ENCODE data around the gene KATNAL1.
A peak's percentile ranks its signal among the peaks of the same experiment; 100 is the strongest.

KATNAL1 gene

GRCh38 chr13:30164146-30164545 is 143.2 kb downstream of the KATNAL1 start:
- TF ChIP-seq CTCF (IDR thresholded peaks at IDR 0.05; ENCODE audit: extremely low read depth, insufficient read depth, missing control alignments) = no peak
- in situ Hi-C loops (cut with MboI; ENCODE audit: low pct_unique_long_range_greater_than_20kb, low sequenced_read_pairs, unreplicated experiment) = no loop called here
- no peak for DNase-seq (ENCODE audit: low spot score)

GRCh38 chr13:30163441-30163840 is 143.9 kb downstream of the KATNAL1 start:
- no peak for DNase-seq (ENCODE audit: low spot score)
- no peak for TF ChIP-seq CTCF (IDR thresholded peaks at IDR 0.05; ENCODE audit: extremely low read depth, insufficient read depth, missing control alignments)
- in situ Hi-C loops (cut with MboI; ENCODE audit: low pct_unique_long_range_greater_than_20kb, low sequenced_read_pairs, unreplicated experiment) = no loop called here

- no peak for DNase-seq (ENCODE audit: low spot score)
- in situ Hi-C loops (cut with MboI; ENCODE audit: low pct_unique_long_range_greater_than_20kb, low sequenced_read_pairs, unreplicated experiment) = no loop called here
- no peak for TF ChIP-seq CTCF (IDR thresholded peaks at IDR 0.05; ENCODE audit: extremely low read depth, insufficient read depth, missing control alignments)
These were observed 147.9 kb downstream of the KATNAL1 start for GRCh38 chr13:30159446-30159839.

- in situ Hi-C loops (cut with MboI; ENCODE audit: low pct_unique_long_range_greater_than_20kb, low sequenced_read_pairs, unreplicated experiment) = no loop called here
- TF ChIP-seq CTCF (IDR thresholded peaks at IDR 0.05; ENCODE audit: extremely low read depth, insufficient read depth, missing control alignments) = peak; percentile 41
- no peak for DNase-seq (ENCODE audit: low spot score)
These were observed 148.4 kb downstream of the KATNAL1 start for GRCh38 chr13:30158774-30159445.

- in situ Hi-C loops (cut with MboI; ENCODE audit: low pct_unique_long_range_greater_than_20kb, low sequenced_read_pairs, unreplicated experiment) = no loop called here
- TF ChIP-seq CTCF (IDR thresholded peaks at IDR 0.05; ENCODE audit: extremely low read depth, insufficient read depth, missing control alignments) = no peak
These were observed 149.7 kb downstream of the KATNAL1 start for GRCh38 chr13:30157616-30157993.

GRCh38 chr13:30156826-30157615 is 150.3 kb downstream of the KATNAL1 start:
- TF ChIP-seq CTCF (IDR thresholded peaks at IDR 0.05; ENCODE audit: extremely low read depth, insufficient read depth, missing control alignments) = no peak
- in situ Hi-C loops (cut with MboI; ENCODE audit: low pct_unique_long_range_greater_than_20kb, low sequenced_read_pairs, unreplicated experiment) = no loop called here
- no peak for DNase-seq (ENCODE audit: low spot score)

More at GRCh38 chr13:30157616-30157993, 149.7 kb downstream of the KATNAL1 start:
- DNase-seq (ENCODE audit: low spot score) = peak; percentile 76
